Loucy (cell line): Measurements from ENCODE around the gene GTF2A1L.

Experiments
- CTCF ChIP-seq: fragments of 200-600 bp; sonication (generic); conservative IDR thresholded peaks from 2 replicates; pipeline ENCODE4 v1.5.1; 2014; ENCODE audit warnings: mild to moderate bottlenecking, antibody characterized with exemption, low read length
- EZH2phosphoT487 ChIP-seq: fragments of 200-600 bp; IDR thresholded peaks from 2 replicates; pipeline ENCODE4 v1.6.1; 2018; ENCODE audit warnings: antibody characterized with exemption, mild to moderate bottlenecking, moderate library complexity, borderline replicate concordance

DNA sequence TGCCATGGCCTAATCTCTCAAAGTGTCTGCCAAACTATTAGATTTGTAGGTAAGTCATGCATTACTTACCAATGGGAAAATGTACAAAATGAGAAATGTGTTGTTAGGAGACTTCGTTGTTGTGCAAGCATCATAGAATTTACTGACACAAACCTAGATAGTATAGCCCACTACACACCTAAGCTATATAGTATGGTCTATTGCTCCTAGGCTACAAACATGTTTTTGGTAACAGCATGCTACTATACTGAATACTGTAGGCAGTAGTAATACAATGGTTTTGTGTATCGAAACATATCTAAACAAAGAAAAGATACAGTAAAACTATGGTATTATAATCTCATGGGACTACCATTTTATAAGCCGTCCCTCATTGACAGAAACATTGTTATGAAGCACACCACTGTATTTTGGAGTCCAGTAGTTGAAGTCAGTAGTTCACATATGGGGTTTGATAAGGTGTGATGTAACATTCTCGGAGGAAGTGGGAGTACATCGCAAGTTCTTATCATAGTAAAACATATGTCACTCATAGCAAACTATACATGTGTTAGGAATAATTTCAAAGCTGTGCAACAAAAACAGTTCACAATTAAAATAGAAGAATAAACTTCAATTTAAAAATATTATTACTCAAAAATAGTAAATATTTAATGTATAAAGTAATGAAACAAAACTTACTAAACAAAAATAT, 12.0 kb upstream of the GTF2A1L start:
- no peak for TF ChIP-seq CTCF
- TF ChIP-seq EZH2phosphoT487, result no peak
